GM21825 (cell line): ENCODE results near the gene IGFLR1.

Experiments
- ATAC-seq: cut with Tn5 transposase; IDR thresholded peaks from one replicate; pipeline ENCODE4 v1.9.1; 2021; ENCODE audit warnings: mild to moderate bottlenecking, moderate library complexity; ENCODE audit not compliant: unreplicated experiment

IGFLR1 gene

DNA sequence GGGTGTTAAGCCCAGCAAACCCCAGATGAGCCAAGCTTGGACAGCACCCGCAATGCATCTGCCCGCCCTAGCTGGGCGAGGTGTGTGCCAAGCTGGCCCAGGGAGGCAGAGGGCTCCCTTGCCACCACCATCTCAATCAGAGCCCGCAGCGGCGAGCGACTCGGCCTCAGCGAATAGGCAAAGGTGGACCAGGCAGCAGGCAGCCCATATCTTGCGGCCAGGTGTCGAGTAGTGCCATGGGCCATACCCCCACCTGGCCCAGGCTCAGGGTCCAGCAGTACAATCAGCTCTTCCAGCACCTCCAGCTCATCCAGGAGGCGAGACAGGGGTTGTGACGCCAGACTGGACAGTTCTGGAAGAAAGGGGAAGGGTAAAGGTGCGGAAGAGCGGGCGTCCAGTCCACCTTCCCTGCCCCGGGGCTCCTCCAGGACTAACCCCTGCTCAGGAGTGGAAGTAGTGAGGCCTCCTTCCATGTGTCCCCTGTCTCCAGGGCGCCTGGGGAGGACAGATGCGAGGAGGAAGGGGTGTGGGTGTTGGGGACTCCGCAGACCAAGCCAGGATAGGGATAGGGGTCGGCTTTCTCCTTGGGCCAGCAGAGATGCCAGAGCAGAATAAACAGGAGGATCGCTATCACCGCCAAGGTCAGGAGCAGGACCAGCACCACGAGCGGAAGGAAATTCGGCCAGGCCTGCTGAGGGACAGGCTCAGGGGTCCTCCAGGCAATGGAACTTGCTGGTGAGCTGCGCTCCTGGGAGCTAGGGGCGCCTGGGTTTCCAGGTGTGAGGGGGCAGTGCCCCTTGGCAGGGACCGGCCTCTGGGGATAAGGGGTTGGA, 2.8 kb downstream of the IGFLR1 start:
- ATAC-seq, result no peak

DNA sequence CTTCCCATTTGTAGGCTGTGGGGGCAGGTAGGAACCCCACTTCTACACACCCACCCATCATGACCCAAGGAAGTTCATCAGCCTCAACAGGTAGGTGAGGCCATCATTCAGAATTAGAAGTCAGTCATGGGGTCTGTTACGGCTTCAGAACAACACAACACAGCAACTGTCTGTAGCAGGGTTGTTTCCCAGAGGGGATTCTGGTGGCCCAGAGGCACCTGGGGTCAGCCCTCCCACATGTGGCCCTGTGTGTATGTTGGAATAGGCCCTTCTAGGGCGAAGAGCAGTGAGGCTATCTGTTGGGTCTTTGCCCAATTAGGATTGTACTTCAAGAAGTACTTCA, 3.4 kb downstream of the IGFLR1 start:
- ATAC-seq, result no peak

DNA sequence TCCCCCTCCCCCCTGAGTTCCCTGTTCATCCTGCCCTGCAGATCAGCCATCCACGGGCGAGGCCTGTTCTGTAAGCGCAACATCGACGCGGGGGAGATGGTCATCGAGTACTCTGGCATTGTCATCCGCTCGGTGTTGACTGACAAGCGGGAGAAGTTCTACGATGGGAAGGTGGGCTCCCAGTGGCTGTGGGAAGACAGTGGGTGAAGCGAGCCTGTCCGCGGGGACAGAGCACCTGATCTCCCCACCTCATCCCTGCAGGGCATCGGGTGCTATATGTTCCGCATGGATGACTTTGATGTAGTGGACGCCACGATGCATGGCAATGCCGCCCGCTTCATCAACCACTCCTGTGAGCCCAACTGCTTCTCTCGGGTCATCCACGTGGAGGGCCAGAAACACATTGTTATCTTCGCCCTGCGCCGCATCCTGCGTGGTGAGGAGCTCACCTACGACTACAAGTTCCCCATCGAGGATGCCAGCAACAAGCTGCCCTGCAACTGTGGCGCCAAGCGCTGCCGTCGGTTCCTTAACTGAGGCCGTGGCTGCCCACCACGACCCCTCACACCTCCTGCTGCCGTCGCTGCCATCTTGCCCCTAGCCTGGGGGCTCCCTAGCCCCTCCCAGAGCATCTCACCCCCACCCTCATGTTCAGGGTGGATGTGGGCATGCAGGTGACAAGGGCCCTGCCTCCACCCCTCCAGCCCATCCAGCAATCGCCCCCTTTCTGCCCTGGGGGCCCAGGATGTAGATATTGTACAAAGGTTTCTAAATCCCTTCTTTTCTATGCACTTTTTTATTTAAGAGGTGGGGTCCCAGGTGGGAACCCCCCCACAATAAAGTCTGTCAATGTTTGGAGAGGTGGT, 4.0 kb downstream of the IGFLR1 start:
- ATAC-seq, result no peak

DNA sequence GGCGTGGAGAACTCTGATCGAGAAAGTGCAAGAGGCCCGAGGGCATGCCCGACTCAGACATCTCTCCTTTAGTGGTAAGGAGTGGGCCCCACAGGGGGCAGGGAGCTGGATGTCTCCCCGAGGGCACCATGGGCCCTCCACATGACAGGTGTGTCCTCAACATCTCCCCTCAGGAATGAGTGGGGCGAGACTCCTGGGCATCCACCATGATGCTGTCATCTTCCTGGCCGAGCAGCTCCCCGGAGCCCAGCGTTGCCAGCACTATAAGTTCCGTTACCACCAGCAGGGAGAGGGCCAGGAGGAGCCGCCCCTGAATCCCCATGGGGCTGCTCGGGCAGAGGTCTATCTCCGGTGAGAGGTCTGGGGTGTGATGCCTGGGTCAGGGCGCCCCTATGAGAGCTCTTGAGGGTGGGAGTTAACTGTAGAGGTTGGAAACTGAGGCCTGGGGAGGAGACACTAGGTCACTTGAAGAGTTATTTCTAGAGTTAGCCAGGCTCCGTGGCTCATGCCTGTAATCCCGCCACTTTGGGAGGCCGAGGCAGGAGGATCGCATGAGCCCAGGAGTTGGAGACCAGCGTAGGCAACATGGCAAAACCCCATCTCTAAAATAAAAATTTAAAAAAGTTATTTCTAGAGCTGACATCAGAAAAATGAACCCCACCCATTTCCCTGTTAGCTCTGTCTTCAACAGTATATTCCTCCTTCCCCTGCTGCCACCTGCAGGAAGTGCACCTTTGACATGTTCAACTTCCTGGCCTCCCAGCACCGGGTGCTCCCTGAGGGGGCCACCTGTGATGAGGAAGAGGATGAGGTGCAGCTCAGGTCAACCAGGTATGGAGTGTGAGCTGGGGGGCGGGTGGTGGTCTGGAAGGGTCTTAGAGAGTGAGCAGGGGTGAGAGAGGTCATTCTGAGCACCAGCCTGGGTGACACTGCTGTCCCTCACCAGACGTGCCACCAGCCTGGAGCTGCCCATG, 5.1 kb downstream of the IGFLR1 start:
- ATAC-seq, result no peak

DNA sequence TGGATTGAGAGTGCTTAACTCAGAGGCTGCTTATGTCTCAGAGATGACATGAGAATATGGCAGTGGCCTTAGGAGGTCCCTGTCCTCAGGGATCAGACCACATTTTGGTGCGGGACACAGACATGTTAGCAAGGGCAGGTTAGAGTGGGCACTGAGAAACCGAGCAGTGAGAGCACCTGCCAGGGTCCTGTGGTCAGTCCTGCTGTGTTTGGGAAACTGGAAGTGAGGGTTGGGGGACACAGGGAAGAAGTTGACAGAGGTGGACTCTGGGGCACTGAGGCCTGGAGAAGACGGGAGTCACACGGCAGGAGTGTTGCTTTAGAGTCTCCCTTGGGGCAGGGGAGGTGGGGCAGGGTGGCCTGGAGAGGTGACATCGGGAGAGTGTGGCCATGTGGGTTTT, 7.4 kb downstream of the IGFLR1 start:
- ATAC-seq, result no peak

DNA sequence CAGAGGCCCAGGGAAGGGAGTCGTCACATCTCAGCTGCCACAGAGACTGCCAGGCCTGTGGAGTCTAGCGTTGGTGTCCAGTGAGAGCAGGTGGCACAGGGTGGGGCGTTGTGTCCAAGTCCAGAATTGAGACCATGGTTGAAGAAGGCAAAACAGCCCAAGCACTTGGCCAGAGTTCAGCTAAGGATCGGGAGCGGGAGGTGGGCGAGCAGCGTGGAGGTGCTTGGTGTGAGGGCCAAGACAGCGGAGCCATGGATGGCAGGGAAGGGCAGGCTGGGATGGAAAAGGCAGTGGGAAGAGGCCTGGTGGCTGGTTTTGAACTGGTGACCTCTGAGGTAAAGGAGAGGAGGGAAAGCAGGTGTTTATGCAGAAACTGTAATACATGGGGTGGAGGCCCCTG, 8.0 kb downstream of the IGFLR1 start:
- no peak for ATAC-seq

DNA sequence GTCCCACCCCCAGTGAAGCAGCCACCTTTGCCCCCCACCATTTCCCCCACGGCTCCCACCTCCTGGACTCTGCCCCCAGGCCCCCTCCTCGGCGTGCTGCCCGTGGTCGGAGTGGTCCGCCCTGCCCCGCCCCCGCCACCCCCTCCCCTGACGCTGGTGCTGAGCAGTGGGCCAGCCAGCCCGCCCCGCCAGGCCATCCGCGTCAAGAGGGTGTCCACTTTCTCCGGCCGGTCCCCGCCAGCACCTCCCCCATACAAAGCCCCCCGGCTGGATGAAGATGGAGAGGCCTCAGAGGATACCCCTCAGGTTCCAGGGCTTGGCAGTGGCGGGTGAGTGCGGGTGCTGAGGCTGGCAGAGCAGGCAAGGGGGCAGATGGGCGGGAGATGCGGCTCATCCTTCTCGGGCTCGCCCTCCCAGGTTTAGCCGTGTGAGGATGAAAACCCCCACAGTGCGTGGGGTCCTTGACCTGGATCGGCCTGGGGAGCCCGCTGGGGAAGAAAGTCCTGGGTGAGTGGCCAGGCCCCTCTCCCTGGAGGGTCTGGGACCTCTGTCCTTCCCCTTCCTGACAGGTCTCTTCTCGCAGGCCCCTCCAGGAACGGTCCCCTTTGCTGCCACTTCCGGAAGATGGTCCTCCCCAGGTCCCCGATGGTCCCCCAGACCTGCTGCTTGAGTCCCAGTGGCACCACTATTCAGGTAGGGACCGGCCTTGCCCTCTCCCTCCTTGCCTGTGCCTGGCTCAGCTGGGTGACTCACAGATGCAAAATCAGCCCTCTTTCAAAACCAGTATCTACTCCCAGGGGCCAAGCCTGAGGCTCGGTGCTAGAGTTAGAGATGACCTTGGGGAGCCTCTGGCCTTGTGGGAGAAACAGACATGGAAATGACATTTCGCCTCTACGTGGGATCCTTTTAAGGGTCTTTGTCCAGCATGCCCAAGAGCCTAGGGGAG, 8.8 kb downstream of the IGFLR1 start:
- no peak for ATAC-seq

DNA sequence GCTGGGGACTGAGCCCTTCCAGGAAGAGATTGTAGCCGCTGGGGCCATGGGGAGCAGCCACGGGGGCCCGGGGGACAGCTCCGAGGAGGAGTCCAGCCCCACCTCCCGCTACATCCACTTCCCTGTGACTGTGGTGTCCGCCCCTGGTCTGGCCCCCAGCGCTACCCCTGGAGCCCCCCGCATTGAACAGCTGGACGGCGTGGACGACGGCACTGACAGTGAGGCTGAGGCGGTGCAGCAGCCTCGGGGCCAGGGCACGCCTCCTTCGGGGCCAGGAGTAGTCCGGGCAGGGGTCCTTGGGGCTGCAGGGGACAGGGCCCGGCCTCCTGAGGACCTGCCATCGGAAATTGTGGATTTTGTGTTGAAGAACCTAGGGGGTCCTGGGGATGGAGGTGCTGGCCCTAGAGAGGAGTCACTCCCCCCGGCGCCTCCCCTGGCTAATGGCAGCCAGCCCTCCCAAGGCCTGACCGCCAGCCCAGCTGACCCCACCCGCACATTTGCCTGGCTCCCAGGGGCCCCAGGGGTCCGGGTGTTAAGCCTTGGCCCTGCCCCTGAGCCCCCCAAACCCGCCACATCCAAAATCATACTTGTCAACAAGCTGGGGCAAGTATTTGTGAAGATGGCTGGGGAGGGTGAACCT, 9.6 kb downstream of the IGFLR1 start:
- no peak for ATAC-seq

DNA sequence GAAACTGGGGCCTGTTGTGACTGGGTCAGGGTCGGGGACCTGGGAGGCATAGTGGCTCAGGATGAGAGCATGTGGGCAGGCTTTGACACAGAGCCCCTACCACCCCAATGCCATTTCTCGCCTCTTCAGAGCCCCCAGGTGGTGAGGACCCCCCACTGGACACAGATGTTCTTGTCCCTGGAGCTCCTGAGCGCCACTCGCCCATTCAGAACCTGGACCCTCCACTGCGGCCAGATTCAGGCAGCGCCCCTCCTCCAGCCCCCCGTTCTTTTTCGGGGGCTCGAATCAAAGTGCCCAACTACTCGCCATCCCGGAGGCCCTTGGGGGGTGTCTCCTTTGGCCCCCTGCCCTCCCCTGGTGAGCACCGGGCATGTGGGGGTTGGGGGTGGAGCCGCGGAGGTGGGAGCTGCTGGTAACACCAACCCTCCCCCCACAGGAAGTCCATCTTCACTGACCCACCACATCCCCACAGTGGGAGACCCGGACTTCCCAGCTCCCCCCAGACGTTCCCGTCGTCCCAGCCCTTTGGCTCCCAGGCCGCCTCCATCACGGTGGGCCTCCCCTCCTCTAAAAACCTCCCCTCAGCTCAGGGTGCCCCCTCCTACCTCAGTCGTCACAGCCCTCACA, 10.4 kb downstream of the IGFLR1 start:
- no peak for ATAC-seq

DNA sequence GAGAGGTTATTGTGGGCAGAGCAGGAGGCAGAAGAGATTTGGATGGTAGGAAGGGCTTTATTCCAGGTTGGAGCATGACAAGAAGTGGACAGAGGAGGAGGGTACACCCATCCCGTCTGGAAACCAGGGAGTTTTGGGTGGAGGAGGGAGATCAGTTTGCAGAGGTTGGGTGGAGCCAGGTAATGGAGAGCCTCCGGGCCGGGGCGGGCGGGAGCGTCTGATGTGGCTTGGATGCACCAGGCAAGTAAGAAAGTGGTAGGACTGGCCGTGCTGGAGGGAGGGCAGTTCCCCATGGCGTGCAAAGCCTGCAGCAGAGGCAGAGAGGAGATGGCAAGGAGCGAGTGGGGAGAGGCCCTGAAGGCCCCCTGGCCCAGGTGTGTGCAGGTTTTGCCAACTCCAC, 10.9 kb downstream of the IGFLR1 start:
- no peak for ATAC-seq

DNA sequence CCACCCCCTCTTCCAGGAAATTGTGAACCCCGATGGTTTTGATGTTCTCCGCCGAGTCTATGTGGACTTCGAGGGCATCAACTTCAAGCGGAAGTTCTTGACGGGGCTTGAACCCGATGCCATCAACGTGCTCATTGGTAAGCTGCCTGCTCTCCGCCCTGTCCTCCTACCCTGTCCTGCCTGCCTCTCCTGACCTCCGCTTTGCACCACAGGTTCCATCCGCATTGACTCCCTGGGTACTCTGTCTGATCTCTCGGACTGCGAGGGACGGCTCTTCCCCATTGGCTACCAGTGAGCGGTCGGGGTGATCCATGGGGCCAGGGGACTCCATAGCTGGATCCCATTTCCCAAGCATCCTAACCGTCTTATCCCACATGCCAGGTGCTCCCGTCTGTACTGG, 11.9 kb downstream of the IGFLR1 start:
- no peak for ATAC-seq

DNA sequence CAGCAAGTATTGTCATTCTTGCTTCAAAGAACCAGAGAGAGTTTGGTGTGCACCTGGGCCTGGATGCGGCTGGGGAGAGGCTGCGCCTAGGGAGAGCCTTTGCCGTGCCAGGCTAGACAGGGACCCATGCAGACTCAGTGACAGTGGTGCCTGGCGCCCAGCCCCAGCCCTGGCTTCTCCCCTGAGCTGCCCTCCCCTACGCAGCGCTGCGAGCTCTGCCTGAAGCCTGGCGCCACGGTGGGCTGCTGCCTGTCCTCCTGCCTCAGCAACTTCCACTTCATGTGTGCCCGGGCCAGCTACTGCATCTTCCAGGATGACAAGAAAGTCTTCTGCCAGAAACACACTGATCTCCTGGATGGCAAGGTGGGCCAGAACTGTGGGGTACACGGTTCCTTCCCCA, 12.5 kb downstream of the IGFLR1 start:
- no peak for ATAC-seq

DNA sequence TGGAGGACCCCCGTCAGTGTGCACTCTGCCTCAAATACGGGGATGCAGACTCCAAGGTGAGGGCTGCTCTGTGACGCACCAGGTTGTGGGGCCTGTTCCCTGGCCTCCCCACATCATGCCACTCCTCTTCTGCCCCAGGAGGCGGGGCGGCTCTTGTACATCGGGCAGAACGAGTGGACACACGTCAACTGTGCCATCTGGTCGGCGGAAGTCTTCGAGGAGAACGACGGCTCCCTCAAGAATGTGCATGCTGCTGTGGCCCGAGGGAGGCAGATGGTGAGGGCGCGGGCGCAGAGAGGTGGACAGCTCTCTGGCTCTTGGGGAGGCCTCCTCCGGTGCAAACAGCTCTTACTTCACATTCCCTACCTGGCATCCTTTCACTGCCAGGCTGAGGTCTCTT, 13.2 kb downstream of the IGFLR1 start:
- ATAC-seq, result no peak

DNA sequence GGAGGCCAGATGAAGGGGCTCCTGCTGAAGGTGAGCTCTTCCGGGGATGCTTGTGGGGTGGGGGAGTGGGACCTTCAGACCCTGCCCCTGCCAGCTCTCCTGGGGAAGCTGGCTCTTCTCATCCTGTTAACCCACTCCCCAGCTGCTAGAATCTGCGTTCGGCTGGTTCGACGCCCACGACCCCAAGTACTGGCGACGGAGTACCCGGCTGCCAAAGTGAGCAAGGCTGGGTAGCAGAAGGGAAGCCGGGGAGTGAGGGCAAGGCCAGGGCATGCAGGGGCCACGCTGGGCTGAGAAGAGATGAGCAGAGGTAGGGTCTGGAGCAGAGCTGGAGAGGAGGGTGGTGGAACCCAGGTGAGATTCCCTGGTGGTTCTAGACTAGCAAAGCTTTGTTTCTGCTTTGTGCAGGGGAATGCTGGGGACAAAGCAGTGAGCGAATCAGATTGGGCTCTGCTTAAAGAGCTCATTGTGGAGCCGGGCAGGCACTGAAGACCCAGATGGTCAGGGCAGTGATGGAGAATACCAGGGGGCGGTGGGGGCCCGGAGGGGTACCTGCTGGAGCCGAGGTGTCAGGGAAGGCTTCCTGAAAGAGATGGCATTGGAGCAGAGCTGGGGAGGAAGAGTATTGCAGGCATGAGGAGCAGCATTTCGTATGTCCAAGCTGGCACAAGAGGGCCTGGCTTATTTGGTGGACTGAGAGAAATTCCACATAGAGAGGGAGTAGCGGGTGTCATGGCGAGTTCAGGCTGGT, 14.1 kb downstream of the IGFLR1 start:
- no peak for ATAC-seq

DNA sequence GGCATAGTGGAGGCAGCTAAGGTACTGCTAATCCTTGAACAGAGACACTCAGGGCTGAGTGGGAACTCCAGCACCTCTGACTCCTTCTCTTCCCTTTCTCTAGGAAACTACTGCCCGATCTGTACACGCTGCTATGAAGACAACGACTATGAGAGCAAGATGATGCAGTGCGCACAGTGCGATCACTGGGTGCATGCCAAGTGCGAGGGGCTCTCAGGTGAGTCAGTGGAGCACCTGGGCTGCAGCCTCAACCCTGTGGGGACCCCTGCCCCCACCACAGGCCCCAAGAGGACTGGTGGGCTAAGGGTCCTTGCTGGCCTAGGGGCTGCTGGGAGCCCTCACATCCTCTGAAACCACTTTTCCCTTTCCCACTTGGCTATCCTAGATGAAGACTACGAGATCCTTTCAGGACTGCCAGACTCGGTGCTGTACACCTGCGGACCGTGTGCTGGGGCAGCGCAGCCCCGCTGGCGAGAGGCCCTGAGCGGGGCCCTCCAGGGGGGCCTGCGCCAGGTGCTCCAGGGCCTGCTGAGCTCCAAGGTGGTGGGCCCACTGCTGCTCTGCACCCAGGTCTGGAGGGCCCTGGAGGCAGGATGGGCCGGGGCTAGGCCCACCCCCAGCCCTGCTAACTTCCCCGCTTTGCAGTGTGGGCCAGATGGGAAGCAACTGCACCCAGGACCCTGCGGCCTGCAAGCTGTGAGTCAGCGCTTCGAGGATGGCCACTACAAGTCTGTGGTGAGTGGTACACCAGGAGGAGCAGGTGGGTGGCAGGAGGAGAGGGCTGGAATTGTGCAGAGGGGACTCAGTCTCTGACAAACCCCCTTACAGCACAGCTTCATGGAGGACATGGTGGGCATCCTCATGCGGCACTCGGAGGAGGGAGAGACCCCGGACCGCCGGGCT, 14.9 kb downstream of the IGFLR1 start:
- ATAC-seq, result no peak

DNA sequence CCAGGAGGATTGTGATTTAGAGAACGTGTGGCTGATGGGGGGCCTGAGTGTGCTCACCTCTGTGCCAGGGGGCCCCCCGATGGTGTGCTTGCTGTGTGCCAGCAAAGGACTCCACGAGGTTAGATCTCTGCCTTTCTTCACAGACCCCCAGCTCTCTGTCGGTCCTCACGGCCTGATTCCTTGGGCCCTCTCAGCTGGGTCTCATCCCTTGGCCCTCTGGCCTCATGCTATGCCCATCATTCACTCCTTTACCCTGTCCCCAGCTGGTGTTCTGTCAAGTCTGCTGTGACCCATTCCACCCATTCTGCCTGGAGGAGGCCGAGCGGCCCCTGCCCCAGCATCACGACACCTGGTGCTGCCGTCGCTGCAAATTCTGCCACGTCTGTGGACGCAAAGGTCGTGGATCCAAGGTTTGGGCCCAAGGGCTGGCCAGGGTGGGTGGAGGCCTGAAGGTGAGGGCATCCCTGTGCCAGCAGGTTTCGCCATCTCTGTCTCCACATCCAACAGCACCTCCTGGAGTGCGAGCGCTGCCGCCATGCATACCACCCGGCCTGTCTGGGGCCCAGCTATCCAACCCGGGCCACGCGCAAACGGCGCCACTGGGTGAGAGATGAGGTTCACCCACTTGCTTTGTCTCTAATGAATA, 16.9 kb downstream of the IGFLR1 start:
- no peak for ATAC-seq

DNA sequence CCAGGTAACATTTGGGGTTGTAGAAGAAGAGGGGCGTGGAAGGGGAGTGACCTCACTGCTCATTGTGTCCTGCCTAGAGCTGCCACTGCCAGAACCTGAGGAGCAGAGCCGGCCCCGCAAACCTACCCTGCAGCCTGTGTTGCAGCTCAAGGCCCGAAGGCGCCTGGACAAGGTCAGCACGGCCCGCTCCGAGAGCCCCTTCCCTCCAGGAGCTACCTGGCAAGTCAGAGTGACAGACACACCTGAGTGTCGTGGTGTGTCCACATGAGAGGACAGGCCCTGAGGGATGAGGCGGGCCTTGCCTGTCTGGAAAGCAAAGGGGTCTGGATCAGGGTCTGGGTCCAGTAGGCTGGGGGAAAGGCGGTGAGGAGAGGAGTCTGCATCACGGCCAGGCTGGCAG, 17.7 kb downstream of the IGFLR1 start:
- ATAC-seq, result no peak
